Retinal pigment epithelial cell (primary cell): ENCODE data around the gene CFAP100.

Experiments
- DNase-seq: peaks from one replicate; pipeline ENCODE4 v3.0.0-alpha.2; 2010; ENCODE audit warnings: low read depth
- H3K4me3 ChIP-seq: 2 replicates; pipeline ENCODE4 v1.5.1; 2011; ENCODE audit warnings: mild to moderate bottlenecking, low read length, control low read depth, moderate library complexity
- CTCF ChIP-seq: conservative IDR thresholded peaks from 2 replicates; pipeline ENCODE4 v1.5.1; 2011; ENCODE audit warnings: low read depth, low read length, control low read depth, inconsistent platforms

The CFAP100 gene

GRCh38 chr3:126467611-126467955 lies 72.9 kb downstream of the CFAP100 start:
- TF ChIP-seq CTCF, result no peak
- no peak for DNase-seq
- H3K4me3 ChIP-seq, result no peak overlapping the region

GRCh38 chr3:126468028-126468891 lies 73.6 kb downstream of the CFAP100 start:
- DNase-seq, result no peak
- no peak for TF ChIP-seq CTCF

GRCh38 chr3:126469479-126469878 lies 74.8 kb downstream of the CFAP100 start:
- no peak for DNase-seq
- TF ChIP-seq CTCF, result no peak
- no peak overlapping the region for H3K4me3 ChIP-seq

More at GRCh38 chr3:126468028-126468891, 73.6 kb downstream of the CFAP100 start:
- no peak overlapping the region for H3K4me3 ChIP-seq

DNA sequence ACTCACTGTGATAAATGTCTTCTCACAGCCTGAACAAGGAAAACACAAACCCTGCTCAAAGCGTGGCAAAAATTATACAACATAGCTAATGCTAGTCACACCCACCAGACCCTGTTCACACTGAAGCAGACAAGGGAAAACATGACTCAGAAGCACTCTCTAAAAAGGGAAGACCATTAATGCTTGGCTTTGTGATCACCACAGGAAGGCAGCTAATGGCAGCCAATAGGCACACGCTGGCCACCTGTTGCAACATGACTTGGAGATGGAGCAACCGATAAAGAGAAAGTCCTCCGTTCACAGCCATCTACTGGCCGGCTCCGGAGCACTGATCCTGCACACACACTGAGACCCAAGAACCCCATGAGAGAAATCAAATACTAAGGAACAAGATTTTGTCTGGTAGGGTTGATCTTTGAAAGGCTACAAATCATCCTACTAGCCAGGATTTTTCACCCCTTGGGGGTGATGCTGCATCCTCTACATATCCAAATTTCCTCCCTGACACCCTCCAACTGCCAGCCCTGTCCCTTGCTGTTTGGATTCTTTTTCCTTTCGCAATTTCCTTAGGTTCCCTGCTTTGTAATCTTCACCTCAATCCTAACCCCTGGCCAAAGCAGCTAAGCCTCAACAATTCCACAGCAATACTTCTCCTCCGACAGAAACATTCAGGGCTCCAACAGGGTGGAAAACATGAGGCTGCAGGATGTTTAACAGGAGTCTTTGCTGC lies 77.7 kb downstream of the CFAP100 start:
- peak; percentile 77 for DNase-seq
- H3K4me3 ChIP-seq, result peak overlapping the region; percentile 46
- TF ChIP-seq CTCF, result peak; percentile 26

- TF ChIP-seq CTCF, result no peak
- peak overlapping the region; percentile 46 for H3K4me3 ChIP-seq
- no peak for DNase-seq
These were observed 78.8 kb downstream of the CFAP100 start for GRCh38 chr3:126473292-126474168.

DNA sequence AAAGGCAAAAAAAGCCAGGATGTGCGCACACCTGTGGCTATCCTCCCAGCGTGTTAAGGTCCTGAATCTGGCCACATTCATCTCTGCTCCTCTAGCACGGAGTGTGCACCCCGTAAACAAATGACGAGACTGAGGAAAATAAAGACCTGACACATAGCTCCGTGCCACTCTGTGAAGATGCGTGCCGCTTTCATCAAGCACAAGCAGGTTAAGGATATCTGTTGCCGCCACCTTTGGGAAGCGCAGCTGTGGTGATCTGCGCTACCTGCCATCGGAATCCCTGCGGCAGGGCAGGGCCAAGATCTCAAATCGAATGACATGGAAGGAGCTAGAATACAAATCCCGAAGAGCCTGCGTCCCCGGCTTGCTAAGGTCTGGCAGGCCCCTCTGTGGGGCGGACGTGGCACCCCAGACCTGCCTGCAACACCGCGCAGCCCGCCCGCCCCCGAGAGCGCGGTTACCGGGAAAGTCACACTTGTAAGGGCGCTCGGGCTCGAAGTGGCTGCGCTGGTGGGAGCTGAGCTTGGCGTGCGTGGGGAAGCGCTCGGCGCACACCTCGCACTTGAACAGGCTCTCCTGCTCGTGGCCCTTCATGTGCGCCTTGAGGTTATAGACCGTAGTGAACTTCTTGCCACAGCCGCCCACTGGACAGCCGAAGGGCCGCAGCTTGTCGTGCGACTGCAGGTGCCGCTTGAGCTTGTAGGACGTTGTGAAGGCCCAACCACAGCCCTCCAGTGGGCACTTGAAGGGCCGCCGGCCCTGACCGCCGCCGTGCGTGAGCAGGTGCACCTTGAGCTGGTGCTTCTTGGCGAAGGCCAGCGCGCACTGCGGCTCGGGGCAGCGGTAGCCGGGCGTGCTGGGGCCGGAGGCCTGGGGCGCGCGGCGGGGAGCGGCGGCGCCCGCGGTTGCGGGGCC lies 80.0 kb downstream of the CFAP100 start:
- TF ChIP-seq CTCF, result peak; percentile 3
- no peak for DNase-seq
- H3K4me3 ChIP-seq, result peak overlapping the region; percentile 73
